BJ (cell line): Measurements from ENCODE around the gene COL9A2. TPM values are rescaled to one million over a fixed set of nuclear protein-coding genes. Genes with fewer than 3 reads are reported as not detected.

Source experiments
- CTCF ChIA-PET: fragments of 350-600 bp; formaldehyde crosslinking; extraction: SDS; loops from one replicate; lab custom pipeline; 2021; ENCODE audit warnings: antibody characterized with exemption, inconsistent platforms; lab: Yijun Ruan, JAX
- POLR2A ChIA-PET: fragments of 300-600 bp; sonication (Branson Sonifier 250); formaldehyde crosslinking; extraction: SDS; loops from one replicate; lab custom pipeline; 2021; ENCODE audit warnings: antibody characterized with exemption; lab: Charles Lee
- DNase-seq: peaks from one replicate; pipeline ENCODE4 v3.0.0-alpha.2; 2011; ENCODE audit warnings: low read depth
- H3K27me3 ChIP-seq: 2 replicates; pipeline ENCODE4 v1.6.0; 2011; ENCODE audit warnings: low read length; ENCODE audit not compliant: control insufficient read depth, insufficient read depth
- H3K36me3 ChIP-seq: 2 replicates; pipeline ENCODE4 v1.5.1; 2011; ENCODE audit warnings: low read length; ENCODE audit not compliant: control insufficient read depth, insufficient read depth
- H3K4me3 ChIP-seq: 2 replicates; pipeline ENCODE4 v1.5.1; 2011; ENCODE audit warnings: low read depth, mild to moderate bottlenecking, control low read depth, low read length
- polyA plus RNA-seq: library from polyadenylated mRNA; depleted of rRNA; stranded (reverse); fragments of >200 nt; gene quantifications from 2 replicates; pipeline ENCODE4 v1.2.3, GENCODE V29; 2011
- TF ChIP-seq, protein P1 (sequence below): IDR thresholded peaks from 2 replicates; pipeline ENCODE4 v1.5.1; 2011; ENCODE audit warnings: low read depth, mild to moderate bottlenecking, control low read depth, inconsistent platforms, low read length, moderate library complexity; ENCODE audit not compliant: insufficient read depth

The COL9A2 gene
- polyA plus RNA-seq, 1 experiment, result 0.07 TPM

DNA sequence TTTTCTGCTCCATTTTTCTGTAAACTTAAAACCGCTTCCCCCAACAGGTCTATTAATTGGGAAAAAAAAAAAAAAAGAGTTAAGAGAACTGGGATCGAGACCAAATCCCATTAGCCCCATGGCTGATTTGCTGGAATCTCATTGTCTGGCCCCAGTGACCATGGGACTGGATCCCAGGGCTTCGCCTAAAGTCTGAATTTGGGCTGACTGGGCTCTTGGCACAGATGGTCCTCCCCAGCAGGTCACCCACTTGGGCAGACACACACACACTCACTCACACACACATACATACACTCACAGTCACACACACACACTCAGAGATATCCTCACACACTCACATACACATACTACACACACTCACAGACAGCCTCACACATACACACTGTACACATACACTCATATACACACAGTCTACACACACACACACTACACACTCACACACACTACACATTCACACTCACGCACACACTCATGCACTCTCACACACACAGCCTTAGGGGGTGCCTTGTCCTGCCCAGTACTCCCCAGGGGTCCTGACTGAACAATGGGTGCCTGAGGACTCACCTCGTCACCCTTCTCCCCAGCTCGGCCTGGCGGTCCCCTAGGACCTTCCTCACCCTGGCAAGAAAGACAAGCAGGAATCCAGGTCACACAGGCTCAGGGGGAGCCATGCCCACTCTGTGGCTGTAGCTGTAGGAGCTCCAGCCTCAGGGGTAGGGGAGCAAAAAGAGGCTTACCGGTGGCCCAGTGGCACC is 7.5 kb downstream of the COL9A2 start:
- DNase-seq, result no peak
- CTCF ChIA-PET, result interaction anchor here (0.7 to 1.3 kb wide), 2 partner anchors 11 to 18 kb away, joined by 3 to 6 read pairs; no protein-coding TSS in a partner anchor

DNA sequence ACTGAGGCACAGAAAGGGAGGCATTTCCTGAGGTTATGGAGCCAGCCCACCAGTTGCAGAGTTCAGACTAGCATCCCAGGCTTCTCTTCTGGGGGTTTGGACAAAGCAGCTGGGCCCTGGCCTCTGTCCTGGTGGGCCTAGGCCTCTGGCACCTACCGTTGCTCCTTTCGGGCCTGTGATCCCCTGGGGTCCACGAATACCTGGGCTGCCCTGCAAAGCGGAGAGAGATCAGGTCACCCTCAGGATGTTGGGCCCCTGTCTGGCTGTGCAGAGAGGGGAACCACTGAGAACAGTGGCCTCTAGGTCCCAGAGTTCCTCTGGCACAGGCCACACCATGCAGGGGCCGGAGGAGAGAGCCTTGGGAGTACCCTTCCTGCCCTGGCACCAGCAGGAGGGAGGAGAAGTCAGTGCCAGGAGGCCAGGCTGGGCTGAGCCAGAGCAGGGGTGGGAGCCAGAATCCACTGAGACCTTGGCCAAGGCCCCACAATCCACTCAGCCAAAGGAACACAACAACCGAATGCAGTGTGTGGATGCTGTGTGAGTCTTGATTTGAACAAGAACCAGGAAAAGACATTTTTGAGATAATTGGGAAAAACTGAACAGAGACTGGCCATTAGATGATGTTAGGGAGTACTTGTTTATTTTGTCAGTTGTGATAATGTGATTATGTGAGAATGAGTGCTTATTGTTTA is 8.9 kb downstream of the COL9A2 start:
- no peak for DNase-seq
- H3K4me3 ChIP-seq, result no peak overlapping the region
- no peaks in the 10 kb centered on the region for H3K36me3 ChIP-seq
- ChIA-PET POLR2A (no interaction called here), CTCF (no interaction called here)
- TF ChIP-seq, protein P1, sequence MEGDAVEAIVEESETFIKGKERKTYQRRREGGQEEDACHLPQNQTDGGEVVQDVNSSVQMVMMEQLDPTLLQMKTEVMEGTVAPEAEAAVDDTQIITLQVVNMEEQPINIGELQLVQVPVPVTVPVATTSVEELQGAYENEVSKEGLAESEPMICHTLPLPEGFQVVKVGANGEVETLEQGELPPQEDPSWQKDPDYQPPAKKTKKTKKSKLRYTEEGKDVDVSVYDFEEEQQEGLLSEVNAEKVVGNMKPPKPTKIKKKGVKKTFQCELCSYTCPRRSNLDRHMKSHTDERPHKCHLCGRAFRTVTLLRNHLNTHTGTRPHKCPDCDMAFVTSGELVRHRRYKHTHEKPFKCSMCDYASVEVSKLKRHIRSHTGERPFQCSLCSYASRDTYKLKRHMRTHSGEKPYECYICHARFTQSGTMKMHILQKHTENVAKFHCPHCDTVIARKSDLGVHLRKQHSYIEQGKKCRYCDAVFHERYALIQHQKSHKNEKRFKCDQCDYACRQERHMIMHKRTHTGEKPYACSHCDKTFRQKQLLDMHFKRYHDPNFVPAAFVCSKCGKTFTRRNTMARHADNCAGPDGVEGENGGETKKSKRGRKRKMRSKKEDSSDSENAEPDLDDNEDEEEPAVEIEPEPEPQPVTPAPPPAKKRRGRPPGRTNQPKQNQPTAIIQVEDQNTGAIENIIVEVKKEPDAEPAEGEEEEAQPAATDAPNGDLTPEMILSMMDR, result no peak
- no peaks in the 10 kb centered on the region for H3K27me3 ChIP-seq

More for the DNA sequence above, 7.5 kb downstream of the COL9A2 start:
- POLR2A ChIA-PET, result no interaction called here
- TF ChIP-seq, protein P1, result no peak
- no peaks in the 10 kb centered on the region for H3K36me3 ChIP-seq
- no peak overlapping the region for H3K4me3 ChIP-seq
- H3K27me3 ChIP-seq, result no peaks in the 10 kb centered on the region

DNA sequence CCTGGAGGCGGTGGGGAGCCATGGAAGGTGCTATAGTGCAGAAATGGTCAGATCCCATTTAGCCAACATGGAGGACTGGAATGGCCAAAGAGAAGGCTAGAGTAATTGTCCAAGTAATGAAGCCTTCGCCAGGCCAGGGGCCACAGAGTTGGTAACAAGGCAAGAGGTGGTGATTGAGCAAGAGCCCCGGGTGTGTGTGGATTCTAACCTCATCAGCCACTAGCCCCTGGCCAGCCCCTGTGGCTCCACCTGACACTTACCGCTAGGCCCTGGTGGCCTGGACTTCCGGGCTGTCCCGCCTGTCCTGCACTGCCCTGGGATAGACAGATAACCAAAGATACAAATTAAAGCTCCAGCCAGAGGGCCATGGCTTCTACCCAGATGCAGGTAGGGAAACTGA is 9.9 kb downstream of the COL9A2 start:
- no peak for DNase-seq
- no peaks in the 10 kb centered on the region for H3K36me3 ChIP-seq
- POLR2A ChIA-PET, result no interaction called here
- 0 out of 2 replicates have a peak, but pooled peaks cover 1% of the 10 kb centered on the region for H3K27me3 ChIP-seq
- CTCF ChIA-PET, result interaction anchor here (3.0 kb wide), 1 partner anchor 8 kb away, joined by 15 read pairs; no protein-coding TSS in a partner anchor
- H3K4me3 ChIP-seq, result no peak overlapping the region
- TF ChIP-seq, protein P1, result no peak

DNA sequence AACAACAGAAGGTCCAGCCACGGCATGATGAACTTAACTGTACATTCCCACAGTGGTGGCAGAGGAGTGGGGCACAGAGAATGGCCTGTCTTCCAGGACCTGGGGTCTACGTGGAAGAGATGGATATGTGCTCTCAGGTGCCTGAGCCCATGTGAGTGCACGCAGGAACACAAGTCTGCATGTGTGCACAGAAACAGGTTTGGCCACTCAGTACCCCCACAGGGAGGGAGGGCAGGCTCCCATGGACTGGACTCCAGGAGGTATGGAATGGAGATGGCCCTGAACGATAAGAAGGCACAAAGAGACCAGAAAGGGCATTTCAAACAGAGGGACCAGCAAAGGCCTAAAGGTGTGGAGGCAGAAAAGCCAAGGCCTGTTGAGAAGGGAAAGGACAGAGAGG is 10.8 kb downstream of the COL9A2 start:
- H3K36me3 ChIP-seq, result no peaks in the 10 kb centered on the region
- POLR2A ChIA-PET, result no interaction called here
- no peak for DNase-seq
- CTCF ChIA-PET, result interaction anchor here (1.5 to 3.0 kb wide), 3 partner anchors 9 to 153 kb away, joined by 5 to 15 read pairs (median 7); no protein-coding TSS in a partner anchor
- 0 out of 2 replicates have a peak, but pooled peaks cover 1% of the 10 kb centered on the region for H3K27me3 ChIP-seq
- no peak overlapping the region for H3K4me3 ChIP-seq
- TF ChIP-seq, protein P1, result no peak

DNA sequence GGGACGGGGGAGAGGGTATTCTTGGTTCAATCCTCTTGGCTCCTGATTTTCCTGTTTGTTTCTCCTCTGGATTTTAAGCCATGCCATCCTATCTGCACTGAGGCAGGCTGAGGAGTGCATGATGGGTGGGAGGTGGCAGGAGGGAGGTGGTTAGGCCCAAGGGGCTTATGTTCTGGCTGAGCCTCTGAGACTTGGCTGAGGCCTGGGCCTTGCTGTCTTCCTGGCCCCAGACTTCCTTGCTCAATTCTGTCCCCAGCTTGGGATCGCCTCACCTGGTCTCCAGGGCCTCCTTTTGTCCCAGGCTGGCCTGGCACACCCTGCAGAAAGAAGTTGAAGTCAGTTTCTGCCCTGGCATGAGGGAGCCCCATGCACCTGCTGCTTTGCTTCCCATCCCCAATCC is 11.2 kb downstream of the COL9A2 start:
- DNase-seq, result no peak
- Histone ChIP-seq H3K27me3 (0 out of 2 replicates have a peak, but pooled peaks cover 1% of the 10 kb centered on the region), H3K4me3 (no peak overlapping the region), H3K36me3 (no peaks in the 10 kb centered on the region)
- TF ChIP-seq, protein P1, result no peak
- CTCF ChIA-PET, result interaction anchor here (1.5 to 3.0 kb wide), 3 partner anchors 9 to 153 kb away, joined by 5 to 15 read pairs (median 7); no protein-coding TSS in a partner anchor
- POLR2A ChIA-PET, result no interaction called here
